Epithelial cell of esophagus (primary cell): ENCODE data around the gene TTC27.
A peak's percentile ranks its signal among the peaks of the same experiment; 100 is the strongest.

Source experiments
- DNase-seq: peaks from one replicate; pipeline ENCODE4 v3.0.0; 2010; ENCODE audit warnings: low read depth
- H3K4me3 ChIP-seq: 2 replicates; pipeline ENCODE4 v1.5.1; 2011; ENCODE audit warnings: mild to moderate bottlenecking, low read length, control low read depth
- TF ChIP-seq, protein P1 (sequence below): IDR thresholded peaks from 2 replicates; pipeline ENCODE4 v1.5.1; 2011; ENCODE audit warnings: low read depth, mild to moderate bottlenecking, low read length, control low read depth, inconsistent platforms; ENCODE audit not compliant: insufficient read depth; ENCODE audit errors: missing control alignments

Gene TTC27

DNA sequence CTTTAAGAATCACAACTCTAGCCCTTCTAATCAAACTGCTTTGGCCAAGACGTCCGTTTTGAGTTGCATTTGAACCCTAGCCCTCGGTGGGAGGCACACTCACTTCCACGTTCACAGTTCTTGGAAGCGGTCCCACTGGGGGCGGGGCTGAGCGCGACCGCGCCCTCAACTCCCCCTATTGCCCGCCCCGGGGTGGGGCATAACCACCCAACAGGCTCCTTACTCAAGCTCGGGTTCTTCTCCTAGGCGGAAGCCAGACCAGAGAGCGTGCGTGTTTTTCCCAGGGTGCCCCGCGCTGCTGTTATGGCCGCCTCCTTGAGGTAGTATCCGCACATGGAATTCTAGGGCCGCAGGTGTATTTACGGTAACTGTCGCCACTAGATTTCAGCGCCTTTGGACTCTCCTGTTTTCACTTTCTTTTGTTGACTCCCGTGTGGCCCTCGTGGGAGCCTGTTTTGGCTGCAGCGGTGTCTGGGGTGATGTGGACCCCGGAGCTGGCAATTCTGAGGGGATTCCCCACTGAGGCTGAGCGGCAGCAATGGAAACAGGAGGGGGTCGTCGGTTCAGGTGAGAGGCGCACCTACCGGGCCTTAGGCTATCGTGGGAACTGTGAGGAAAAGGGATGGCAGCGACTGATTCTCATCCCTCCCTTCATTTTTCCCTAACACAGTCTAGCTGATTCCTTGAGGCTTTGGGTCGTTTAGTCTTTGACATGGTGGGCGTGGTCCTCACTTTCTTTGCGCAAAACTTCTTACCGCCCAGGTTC, at the start of gene TTC27:
Gene TTC27, plus strand, starts transcription at position 237 of the 766 bp plus-strand sequence. Its CDS starts 243 bp downstream, at position 480.
- DNase-seq: peak; percentile 98
- TF ChIP-seq, protein P1, sequence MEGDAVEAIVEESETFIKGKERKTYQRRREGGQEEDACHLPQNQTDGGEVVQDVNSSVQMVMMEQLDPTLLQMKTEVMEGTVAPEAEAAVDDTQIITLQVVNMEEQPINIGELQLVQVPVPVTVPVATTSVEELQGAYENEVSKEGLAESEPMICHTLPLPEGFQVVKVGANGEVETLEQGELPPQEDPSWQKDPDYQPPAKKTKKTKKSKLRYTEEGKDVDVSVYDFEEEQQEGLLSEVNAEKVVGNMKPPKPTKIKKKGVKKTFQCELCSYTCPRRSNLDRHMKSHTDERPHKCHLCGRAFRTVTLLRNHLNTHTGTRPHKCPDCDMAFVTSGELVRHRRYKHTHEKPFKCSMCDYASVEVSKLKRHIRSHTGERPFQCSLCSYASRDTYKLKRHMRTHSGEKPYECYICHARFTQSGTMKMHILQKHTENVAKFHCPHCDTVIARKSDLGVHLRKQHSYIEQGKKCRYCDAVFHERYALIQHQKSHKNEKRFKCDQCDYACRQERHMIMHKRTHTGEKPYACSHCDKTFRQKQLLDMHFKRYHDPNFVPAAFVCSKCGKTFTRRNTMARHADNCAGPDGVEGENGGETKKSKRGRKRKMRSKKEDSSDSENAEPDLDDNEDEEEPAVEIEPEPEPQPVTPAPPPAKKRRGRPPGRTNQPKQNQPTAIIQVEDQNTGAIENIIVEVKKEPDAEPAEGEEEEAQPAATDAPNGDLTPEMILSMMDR: no peak
- peak within 1 kb of the TSS; percentile 93 for H3K4me3 ChIP-seq

DNA sequence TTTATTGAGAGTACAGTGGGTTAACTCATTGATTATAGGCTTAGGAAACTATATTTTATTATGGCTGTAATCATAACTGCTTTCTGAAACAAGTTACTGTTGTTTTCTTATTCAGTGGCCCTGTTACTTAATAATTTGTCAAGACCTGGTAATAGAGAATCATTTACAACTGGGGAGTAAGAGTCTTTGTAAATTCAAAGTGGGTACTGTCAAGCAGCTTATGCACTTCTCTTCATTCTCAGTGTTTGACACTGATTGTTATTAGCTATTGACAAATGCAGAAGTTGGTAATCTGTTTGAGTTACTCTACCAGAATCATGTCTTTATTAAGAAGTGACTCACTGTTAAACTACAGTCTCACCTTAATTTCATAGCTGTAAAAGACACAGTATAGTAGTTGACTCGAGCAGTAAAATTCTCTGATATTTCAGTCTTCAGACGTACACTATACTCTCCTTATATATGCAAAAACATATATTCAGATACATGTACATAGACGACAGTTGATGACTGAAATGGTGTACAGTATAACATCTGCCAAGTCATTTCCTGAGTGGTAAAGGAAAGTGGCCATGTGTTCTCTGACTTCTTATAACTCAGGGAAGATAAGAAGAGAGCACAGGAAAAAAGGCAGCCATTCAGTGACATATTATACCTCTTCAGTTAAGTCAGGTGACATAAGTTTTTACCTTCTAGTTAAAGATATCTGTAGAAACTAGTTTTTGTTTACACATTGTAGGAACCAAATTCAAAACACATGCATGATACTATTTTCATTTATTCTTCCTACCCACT, 36.0 kb upstream of the TTC27 start:
- DNase-seq: peak; percentile 1
- TF ChIP-seq, protein P1: no peak
- H3K4me3 ChIP-seq: no peak overlapping the region

DNA sequence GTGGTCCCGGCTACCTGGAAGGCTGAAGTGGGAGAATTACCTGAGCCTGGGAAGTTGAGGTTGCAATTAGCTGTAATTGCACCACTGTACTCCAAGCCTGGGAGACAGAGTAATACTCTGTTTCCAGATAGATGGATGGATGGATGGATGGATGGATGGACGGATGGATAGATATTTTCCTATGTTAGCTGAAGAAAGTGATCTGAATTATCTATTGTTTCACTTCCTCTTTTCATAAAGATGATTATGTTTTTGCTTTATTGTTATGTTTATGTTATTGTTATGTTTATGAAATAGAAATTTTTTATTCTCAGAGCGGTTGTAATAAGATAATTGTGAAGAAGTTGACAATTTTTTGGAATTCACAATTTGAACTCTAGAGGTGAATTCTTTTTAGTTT, 33.3 kb upstream of the TTC27 start:
- TF ChIP-seq, protein P1: no peak
- no peak for DNase-seq
- no peak overlapping the region for H3K4me3 ChIP-seq

DNA sequence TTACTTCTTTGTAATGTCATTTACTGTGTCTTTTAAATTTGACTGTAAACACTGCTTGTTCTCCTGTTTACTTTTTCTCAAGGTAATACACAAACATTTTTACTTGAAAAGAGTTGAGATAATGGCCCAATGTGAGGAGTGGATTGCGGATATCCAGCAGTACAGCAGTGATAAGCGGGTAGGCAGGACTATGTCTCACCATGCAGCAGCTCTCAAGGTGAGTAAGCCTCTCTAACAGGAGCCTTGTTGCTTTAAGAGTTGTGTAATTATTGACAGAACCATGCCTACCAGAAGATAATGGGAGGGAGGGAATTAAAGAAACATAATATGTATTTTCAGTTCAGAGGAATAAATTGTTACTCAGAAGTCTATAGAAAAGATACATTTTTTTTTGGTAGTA, 16.5 kb upstream of the TTC27 start:
- DNase-seq: peak; percentile 52
- TF ChIP-seq, protein P1: no peak
- no peak overlapping the region for H3K4me3 ChIP-seq

DNA sequence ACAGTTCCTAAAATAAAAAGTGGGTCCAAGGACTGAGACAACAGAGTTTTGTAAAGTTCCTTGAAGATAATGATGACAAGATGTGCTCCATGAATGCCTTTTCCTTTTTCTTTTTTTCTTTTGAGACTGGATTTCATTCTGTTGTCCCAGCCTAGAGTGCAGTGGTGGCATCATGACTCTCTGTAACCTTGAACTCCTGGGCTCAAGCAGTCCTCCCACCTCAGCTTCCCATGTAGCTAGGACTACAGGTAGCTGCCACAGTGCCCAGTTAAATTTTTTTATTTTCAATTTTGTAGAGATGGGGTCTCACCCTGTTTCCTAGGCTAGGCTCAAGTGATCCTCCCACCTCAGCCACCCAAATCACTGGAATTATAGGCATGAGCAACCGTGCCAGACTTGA, 16.1 kb upstream of the TTC27 start:
- TF ChIP-seq, protein P1: no peak
- DNase-seq: no peak
- no peak overlapping the region for H3K4me3 ChIP-seq

DNA sequence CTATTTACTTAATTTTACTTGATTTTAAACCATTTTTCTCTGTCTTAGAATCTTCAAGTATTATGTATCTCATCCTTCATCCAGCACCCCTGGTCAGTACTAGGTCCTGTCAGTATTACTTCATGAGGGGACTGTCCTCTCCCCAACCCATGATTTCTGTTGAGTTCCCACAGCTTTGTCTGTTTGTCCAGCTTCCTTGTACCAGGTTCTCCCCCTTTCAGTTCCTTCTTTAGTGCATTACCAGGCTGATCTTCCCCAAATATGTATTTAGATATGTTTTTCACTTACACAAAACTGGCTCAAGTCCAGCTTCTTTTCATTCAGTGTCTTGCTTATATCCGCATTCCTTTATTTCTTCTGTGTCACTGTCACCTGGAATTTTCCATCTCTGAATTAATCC, 13.8 kb upstream of the TTC27 start:
- TF ChIP-seq, protein P1: no peak
- DNase-seq: no peak
- no peak overlapping the region for H3K4me3 ChIP-seq
